NCI-H82 (cell line): ENCODE measurements around the gene PPP1R3A.
"Not testable (repeated sequence)": the region's sequence is repeated elsewhere in the genome, so short reads cannot be mapped to it uniquely, and the experiment has no call there.

Experiments used
- DNase-seq: peaks from one replicate; lab custom pipeline; 2025; lab: John Stamatoyannopoulos, UW

Gene PPP1R3A, protein sequence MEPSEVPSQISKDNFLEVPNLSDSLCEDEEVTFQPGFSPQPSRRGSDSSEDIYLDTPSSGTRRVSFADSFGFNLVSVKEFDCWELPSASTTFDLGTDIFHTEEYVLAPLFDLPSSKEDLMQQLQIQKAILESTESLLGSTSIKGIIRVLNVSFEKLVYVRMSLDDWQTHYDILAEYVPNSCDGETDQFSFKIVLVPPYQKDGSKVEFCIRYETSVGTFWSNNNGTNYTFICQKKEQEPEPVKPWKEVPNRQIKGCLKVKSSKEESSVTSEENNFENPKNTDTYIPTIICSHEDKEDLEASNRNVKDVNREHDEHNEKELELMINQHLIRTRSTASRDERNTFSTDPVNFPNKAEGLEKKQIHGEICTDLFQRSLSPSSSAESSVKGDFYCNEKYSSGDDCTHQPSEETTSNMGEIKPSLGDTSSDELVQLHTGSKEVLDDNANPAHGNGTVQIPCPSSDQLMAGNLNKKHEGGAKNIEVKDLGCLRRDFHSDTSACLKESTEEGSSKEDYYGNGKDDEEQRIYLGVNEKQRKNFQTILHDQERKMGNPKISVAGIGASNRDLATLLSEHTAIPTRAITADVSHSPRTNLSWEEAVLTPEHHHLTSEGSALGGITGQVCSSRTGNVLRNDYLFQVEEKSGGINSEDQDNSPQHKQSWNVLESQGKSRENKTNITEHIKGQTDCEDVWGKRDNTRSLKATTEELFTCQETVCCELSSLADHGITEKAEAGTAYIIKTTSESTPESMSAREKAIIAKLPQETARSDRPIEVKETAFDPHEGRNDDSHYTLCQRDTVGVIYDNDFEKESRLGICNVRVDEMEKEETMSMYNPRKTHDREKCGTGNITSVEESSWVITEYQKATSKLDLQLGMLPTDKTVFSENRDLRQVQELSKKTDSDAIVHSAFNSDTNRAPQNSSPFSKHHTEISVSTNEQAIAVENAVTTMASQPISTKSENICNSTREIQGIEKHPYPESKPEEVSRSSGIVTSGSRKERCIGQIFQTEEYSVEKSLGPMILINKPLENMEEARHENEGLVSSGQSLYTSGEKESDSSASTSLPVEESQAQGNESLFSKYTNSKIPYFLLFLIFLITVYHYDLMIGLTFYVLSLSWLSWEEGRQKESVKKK

DNA sequence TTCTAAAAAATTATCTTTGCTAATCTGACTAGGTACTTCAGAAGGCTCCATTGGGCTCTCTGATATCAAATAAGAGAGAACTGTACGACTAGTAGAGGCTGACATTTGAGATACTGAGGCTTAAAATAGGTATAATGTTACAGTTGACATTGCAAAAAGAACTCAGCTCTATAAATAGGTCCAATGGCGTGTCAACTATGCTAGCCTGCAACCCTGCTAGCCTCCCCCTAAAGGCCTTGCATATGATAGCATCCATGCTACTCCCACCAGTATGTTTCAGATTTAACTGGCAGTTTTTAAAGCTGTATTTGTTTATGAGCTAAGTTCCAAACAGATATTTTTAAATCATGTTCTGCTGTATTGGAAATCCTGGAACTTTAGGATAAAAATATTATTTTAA lies at the start of gene PPP1R3A:
TSS of gene PPP1R3A (minus strand) at position 64 of the 400 bp plus-strand sequence. CDS start at position 51, 13 bp downstream.
- peak; percentile 8 for DNase-seq

DNA sequence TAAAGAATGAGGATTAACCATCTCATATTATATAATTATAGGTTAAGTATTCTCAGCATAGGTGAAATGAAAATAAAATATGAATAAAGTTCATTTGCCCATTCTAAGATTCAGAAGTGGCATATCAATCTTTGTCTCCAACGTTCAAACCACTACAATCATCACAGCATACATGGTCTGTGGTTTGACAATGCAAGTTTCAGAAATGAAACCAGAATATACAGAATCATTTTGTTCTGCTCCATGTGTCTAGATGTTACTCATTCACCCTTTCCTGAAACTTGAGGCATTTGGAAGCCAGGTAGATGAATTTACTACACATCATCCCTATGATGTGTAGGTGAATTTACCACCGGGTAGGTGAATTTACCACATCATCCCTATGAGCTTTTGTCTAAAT lies 44.5 kb upstream of the PPP1R3A start:
- no peak for DNase-seq

DNA sequence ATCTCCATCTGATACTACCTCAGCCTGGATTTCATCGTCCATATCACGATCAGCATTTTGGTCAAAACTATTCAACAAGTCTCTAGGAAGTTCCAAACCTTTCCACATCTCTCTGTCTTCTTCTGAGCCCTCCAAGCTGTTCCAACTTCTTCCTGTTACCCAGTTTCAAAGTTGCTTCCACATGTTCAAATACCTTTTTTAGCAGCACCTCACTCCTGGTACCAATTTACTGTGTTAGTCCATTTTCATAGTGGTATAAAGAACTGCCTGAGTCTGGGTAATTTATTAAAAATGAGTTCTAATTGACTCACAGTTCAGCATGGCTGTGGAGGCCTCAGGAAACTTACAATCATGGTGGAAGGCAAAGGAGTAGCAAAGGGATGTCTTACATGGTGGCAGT lies 41.1 kb upstream of the PPP1R3A start:
- no peak for DNase-seq

DNA sequence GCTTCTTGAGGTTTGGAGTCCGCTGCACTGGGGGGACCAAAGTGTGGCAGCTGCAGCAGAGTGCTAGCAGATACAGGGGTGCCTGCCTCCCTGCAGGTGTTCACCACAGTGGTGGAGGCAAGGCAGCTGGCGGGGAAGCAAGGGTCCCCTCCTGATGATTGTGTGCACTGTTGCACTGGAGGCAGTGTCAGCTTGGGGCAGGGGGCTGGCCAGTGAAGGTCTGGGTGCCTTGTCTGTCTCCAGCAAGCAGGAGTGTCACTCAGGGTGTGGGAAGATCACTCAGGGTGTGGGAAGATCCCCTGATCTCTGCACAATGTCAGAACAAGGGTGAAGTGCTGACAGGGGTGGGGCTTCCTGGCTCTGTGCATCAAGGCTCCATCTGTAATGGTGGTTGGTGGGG lies 36.3 kb upstream of the PPP1R3A start:
- DNase-seq: no peak

DNA sequence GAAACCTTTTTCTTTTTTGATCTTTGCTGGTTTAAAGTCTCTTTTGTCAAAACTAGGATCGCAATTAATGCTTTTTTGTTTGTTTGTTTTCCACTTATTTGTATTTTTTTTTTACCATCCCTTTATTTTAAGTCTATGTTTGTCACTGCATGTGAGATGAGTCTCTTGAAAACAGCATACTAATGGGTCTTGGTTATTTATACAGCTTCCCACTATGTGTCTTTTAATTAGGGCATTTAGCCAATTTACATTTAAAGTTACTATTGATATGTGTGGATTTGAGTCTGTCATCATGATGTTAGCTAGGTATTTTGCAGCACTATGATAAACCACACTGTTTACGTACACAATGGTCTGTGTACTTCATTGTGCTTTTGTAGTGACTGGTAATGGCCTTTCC lies 34.7 kb upstream of the PPP1R3A start:
- DNase-seq: no peak

DNA sequence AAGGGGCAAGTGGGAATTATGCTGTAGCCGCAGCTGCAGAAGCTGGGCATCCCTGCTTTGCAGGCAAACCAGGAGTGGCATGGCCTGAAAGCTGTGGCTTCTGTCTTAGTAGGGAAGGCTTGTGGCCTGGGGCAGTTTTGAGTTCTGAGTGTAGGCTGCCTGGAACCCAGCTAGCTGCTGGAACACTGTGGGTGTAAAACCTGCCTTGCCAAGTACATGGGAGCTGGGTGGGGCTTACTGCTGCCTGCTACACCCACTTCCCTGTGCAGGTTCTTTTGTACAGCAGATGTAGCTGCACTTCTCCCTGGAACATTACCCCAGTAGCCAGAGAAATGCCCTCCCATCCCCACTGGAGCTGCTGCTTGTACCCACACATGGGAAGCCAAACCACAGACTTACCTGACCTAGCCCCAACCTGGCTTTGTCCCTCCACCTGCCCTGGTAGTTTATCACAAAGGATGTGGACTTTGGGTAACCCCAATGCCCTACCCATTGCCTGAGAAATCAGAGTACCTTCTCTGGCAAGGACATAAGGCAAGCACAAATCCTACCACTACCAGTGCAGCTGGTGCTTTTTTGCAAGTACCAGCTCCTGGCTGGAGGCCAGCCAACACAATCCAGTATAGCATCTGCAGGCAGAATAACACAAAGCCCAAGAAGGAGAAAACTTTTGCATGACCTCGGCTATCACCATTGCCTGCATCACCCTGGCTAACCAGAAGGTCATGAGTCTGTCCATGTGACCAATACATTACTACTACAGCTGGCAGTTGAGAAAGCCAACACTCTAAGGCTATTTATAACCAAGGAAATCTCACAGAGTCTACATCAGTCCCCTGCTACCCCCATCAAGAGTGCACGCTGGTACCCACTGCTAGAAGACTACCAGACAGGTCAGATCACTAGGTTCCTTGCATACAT lies 26.5 kb upstream of the PPP1R3A start:
- peak; percentile 4 for DNase-seq

DNA sequence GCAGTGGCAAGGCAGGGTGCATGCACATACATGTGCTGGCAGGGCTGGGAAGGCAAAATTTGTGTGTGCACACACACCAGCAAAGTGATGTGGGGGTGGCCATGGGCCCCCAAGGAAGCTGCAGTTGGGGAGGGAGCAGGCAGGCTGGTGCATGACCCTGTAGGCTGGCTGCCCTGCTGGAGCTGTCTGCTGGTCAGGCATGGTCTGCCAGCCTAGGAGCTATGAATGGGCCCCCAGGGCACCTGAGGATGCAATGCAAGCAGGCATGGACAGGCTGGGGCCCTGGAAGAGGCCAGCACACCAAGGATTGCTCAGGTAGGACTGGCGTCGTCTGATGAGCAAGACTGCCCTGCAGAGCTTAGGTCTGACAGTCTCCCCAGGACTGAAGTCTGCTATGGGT lies 18.2 kb upstream of the PPP1R3A start:
- DNase-seq: no peak

DNA sequence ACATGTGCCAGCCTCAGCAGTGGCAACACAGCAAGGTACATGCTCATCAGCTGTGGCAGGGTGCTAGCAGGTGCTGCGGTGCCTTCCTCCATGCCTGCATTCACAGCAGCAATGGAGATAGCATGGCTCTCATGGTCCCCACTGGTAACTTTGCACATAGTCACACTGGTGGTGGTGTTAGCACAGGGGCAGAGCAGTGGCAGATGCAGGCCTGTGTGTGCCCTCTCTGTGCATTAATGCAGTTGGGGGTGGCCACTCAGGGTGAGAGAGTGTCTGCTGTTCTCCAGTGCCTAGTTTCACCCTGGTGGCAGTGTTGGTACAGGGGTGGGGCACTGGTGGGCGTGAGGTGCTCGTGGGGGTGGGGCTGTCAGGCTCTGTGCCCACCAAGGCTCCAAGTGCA lies 17.7 kb upstream of the PPP1R3A start:
- DNase-seq: no peak

DNA sequence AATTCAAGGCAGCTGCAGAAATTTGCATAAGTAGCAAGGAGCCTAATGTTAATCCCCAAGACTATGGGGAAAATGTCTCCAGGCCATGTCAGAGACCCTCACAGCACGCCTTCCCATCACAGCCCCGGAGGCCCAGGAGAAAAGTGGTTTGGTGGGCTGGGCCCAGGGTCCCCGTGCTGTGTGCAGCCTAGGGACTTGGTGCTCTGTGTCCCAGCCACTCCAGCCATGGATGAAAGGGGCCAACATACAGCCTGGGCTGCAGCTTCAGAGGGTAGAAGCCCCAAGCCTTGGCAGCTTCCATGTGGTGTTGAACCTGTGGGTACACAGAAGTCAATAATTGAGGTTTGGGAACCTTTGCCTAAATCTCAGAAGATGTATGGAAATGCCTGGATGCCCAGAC lies 10.6 kb upstream of the PPP1R3A start:
- not testable (repeated sequence) for DNase-seq

DNA sequence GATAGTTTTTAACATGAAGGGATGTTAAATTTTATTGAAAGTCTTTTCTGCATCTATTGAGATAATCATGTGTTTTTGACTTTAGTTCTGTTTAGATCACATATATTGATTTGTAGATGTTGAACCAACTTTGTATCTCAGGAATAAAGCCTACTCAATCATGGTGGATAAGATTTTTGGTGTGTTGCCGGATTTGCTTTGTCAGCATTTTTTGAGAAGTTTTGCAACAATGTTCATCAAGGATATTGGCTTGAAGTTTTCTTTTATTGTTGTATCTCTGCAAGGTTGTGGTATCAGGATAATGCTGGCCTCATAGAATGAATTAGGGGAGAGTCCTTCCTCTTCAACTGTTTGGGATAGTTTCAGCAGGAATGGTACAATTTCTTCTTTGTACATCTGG lies 9.3 kb upstream of the PPP1R3A start:
- no peak for DNase-seq

DNA sequence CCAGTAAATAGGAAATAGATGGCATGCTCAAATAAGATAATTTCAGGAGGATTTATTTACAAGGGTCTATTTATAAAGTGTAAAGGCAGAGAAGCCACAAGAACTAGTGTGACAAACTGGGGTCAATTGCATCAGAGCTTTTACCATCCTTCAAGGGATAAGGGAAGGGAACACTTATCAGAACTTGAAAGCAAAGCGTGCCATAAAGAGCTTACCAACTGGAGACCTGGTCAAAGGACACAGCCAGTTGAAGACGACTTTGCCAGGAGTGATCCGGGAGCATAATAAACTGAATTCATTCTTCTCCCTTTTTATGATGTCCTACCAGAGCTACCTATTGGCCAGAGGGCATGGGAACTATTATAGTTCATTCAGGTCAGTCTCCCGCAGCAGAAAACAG lies 3.2 kb upstream of the PPP1R3A start:
- DNase-seq: no peak

DNA sequence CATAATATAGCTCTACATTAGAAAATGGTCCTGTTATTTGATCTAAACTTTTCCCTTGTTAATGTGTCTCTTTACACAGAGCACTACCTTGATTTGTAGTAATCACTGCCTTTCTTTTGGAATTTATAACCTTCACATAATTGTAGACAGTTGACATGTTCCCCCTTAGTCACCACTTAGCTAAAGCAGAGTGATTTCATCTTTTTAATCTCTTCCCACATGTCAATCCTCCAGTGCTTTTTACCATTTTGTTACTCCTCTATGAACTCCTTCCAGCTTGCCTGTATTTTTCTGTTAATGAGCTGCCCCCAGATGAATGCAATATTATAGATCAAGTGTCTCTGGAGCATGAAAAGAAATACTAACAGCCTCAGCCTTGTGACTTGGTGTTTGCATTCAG lies 2.6 kb upstream of the PPP1R3A start:
- no peak for DNase-seq

DNA sequence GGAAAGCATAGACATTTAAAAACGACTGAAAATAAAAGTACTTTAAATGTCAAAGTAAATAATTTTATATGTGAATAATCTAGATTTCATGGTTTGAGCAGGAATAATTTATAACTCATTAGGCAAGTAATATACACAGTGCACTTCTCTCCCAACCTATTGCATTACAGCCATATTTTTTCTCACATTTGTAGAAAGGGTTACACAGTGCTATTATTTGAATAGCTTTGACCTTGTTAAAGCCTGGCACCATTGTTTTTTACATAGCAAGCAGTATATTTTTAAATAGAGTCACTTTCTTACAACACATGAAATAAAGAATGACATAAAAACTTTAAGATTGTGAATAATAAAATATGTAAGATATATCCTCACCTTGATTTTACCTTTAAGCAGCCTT lies 969 bp downstream of the PPP1R3A start:
- no peak for DNase-seq

DNA sequence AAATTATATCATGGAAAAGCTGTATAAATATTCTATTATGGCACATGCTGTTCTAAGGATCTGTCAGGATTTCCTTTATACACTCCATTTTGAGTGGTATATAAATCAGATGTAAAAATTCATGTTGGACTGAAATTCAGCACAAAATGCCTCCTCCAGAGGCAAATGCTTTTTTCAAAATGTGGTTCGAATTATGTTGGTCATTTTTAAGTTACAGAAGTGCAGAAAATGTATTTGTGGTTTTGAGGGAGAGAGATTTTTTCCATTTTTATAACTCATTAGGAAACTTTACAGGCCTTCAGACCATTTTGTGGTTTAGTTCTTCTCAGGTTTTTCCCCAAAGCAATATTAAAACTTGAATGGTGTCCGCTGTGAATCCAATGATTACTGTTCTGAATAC lies 2.9 kb downstream of the PPP1R3A start:
- no peak for DNase-seq

DNA sequence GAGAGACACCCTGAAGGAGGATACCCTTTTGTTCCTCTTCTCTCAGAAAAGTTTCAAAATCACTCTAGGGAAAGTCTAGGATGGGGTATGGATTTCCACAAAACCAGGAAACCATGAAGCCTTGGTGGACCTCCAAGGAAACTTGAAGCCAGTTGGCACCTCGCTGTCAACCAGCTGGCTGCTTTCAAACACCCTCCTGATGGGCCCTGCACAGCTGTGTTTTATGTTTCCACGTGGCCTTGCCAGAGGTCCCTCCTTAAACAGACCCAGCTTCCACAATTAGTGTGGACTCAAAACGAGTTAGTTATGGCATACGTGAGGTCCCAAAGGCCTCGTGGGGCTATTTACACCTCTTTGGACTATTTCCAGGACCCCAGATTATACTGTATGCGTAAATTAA lies 5.9 kb downstream of the PPP1R3A start:
- DNase-seq: no peak

DNA sequence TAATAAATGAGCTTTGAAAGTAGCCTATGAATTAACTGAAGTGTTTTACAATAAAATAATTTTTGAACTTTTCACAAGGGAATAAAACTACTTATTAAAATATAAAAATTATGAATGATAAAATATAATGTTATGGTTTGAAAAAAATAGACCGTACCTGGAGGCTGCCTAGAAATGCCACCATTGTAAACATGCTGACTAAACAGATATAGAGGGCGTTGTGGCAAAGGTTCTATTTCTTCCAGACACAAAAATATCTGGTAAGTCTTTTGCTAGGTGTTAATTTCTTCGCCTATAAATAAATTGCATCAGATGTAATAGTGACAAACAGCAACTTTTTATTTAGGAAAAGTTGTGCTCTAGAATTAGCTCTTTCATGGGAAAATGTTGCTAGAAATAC lies 11.2 kb downstream of the PPP1R3A start:
- DNase-seq: no peak

DNA sequence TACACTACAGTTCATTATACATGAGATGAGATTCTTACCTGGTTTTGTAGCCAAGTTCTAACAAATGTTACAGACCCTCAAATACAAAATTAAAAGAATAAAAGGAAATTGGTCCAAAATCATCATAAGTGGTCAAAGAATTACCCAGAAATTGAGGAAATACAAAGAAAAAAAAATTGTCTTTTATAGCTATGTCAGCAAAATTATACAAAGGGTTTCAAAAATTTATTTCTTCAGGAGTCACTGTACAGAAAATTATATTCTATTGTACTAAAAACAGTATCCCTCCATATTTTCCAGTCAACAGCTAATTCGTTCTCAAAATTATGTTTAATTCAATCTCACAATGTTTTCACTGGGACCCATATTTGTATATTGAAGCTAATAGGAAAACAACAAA lies 14.3 kb downstream of the PPP1R3A start:
- no peak for DNase-seq

DNA sequence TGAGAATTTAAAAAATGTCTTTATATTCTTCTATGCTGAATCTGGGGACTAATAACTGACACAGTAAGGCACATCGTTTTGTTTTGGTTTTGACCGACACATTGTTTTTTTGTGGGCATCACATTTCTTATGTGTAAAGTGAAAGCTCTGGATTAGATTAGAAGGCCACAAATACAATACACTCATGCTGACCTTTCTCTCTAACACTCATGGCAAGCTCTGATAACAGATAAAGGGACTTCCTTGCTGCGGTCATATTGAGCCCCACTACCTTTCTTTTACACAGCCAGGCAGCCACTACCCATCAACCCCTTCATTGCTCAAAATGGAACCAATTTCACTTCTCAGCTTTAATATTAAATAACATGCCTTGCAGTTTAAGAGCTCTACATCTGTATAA lies 26.0 kb downstream of the PPP1R3A start:
- DNase-seq: no peak

DNA sequence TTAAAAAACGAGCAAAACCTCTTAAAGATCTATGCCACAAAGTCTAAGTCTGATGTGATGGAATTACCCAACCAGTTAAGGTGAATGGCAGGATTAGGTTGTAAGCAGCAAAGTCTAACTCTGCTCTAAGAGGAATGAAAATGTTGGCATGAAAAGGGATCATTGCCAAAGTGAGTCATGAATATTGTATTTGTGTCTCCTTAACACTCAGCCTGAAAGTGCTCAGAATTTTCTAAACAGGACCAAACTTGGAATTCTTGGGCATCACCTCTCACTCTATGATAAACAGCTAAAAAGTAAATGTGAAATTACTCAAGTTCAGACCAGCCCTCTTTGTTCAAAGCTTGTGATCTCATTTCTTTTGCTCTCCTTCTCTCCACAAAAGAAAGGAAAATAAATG lies 27.0 kb downstream of the PPP1R3A start:
- DNase-seq: no peak

DNA sequence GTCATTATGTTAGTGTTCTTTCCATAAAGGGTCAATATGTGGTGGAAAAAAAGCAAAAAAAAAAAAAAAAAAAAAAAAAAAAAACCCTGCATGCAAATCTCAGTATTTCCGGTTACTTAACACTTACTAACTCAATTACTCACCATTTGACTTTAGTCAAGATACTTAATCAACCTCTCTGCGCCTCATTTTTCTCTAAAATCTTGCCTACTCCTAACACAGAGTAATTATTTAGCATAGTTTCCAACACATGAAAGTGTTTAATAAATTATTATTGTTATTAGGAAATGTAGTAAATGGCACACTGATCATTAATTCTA lies 27.8 kb downstream of the PPP1R3A start:
- DNase-seq: no peak

DNA sequence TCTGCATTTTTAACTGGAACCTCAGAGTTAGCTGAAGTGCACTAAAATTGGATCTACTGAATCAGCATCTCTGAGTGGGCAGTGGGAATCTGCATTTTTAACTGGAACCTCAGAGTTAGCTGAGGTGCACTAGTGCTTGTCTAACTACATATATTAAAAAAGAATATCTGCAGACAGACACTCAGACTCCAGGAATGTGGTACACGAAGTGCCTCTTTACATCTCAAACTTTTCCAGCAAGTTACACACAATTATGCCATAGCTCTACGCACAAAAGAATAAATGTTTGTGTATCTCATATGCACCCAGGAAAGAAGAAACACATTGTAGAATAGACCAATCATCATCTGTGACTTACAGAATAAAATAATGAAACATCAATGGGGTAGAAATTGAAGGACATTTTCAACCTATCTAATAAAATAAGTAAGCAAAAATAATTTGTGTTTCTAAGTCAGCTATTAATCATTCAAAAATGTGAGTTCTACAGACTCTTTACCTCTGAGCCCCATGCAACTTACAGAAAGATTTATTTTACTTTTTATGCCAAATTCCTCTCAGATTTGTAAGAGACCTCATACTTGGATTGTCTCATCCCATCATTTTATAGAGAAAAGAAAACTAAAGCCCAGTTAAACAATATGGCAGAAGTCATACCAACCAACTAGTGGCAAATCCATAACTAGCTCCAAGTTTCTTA lies 28.3 kb downstream of the PPP1R3A start:
- no peak for DNase-seq
